Coronary artery (tissue), 2 donors: ENCODE data around the gene CACNA1C.

ENCODE experiments used
- DNase-seq: peaks from one replicate; pipeline ENCODE4 v3.0.0-alpha.2; 2017; ENCODE audit warnings: low spot score
- H3K27ac ChIP-seq, 2 donors: fragments of 200-600 bp; sonication (generic); one replicate each; pipeline ENCODE4 v1.5.1; 2016 to 2019
- H3K4me3 ChIP-seq: fragments of 200-600 bp; sonication (generic); 2 replicates; pipeline ENCODE4 v1.5.1; 2016; ENCODE audit warnings: mild to moderate bottlenecking, moderate library complexity
- TF ChIP-seq, protein P1 (sequence below): fragments of 200-600 bp; sonication (generic); IDR thresholded peaks from one replicate; pipeline ENCODE4 v1.5.1; 2019; ENCODE audit warnings: antibody characterized with exemption

CACNA1C gene

GRCh38 chr12:2693244-2693860 lies 640.6 kb downstream of the CACNA1C start:
- DNase-seq, result no peak
- Histone ChIP-seq H3K4me3 (no peak overlapping the region), H3K27ac (no peak overlapping the region)
- TF ChIP-seq, protein P1, sequence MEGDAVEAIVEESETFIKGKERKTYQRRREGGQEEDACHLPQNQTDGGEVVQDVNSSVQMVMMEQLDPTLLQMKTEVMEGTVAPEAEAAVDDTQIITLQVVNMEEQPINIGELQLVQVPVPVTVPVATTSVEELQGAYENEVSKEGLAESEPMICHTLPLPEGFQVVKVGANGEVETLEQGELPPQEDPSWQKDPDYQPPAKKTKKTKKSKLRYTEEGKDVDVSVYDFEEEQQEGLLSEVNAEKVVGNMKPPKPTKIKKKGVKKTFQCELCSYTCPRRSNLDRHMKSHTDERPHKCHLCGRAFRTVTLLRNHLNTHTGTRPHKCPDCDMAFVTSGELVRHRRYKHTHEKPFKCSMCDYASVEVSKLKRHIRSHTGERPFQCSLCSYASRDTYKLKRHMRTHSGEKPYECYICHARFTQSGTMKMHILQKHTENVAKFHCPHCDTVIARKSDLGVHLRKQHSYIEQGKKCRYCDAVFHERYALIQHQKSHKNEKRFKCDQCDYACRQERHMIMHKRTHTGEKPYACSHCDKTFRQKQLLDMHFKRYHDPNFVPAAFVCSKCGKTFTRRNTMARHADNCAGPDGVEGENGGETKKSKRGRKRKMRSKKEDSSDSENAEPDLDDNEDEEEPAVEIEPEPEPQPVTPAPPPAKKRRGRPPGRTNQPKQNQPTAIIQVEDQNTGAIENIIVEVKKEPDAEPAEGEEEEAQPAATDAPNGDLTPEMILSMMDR, result no peak

GRCh38 chr12:2693980-2694610 lies 641.3 kb downstream of the CACNA1C start:
- no peak for DNase-seq
- no peak overlapping the region for H3K27ac ChIP-seq
- TF ChIP-seq, protein P1, result no peak
- no peak overlapping the region for H3K4me3 ChIP-seq

- H3K27ac ChIP-seq, result no peak overlapping the region
- TF ChIP-seq, protein P1, result no peak
- no peak for DNase-seq
- H3K4me3 ChIP-seq, result no peak overlapping the region
These were observed 643.3 kb downstream of the CACNA1C start for GRCh38 chr12:2696136-2696535.

DNA sequence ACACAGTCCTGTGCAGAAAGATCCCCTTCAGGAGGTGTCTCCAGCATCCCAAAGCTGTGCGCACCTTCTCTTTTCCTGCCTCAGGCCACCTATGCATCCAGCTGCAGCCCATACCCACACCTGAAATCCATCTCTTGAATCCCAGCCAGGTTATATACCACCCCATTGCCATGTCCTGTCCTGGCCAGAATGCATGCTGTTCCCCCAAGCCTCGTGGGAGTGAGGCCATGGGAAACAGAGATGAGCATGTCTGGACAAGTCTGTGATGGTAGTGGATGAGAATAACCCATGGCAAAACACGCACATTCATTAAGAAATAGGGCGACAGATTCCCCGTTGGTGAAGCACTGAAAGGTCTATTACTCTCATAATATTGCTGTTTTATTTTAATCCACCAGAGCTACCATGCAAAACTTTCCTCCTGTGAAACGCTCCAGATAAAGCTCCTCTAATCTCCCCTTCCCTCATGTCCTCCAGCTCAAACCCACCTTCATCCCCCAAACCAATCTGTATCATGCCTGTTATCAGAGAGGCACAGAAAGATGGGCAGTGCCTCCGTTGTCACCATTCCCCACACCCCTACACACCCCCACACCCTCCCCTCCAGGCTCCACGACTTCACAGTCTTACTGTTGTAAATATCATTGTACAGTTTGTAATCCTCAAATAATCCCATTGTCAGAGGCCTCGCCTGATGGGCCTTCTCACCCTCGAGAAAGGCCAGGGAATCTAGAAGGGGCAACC lies 644.4 kb downstream of the CACNA1C start:
- H3K27ac ChIP-seq, result no peak overlapping the region
- H3K4me3 ChIP-seq, result no peak overlapping the region
- TF ChIP-seq, protein P1, result no peak
- DNase-seq, result no peak

- Histone ChIP-seq H3K4me3 (no peak overlapping the region), H3K27ac (no peak overlapping the region)
- TF ChIP-seq, protein P1, result no peak
- DNase-seq, result no peak
These were observed 645.8 kb downstream of the CACNA1C start for GRCh38 chr12:2698566-2698965.

- no peak overlapping the region for H3K27ac ChIP-seq
- TF ChIP-seq, protein P1, result no peak
- H3K4me3 ChIP-seq, result no peak overlapping the region
- DNase-seq, result no peak
These were observed 657.9 kb downstream of the CACNA1C start for GRCh38 chr12:2710701-2711100.

DNA sequence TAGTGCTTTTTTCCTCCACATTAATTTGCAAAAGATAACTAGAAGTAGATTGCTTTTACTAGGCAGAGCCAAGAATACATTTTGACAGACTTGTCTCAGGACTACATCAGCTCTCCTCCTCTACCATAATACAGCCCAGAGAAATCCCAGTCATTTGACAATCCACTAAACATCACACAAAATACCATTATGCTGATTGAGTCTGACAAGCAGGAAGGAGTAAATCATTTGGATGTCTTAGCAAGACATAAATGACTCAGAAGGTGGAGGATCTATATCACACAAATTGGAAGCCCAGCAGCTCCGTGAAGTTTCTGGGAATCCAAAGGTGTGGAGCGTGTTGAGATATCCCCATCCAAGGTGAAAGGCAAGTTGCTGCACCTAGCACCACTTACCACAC lies 666.6 kb downstream of the CACNA1C start:
- Histone ChIP-seq H3K27ac (no peak overlapping the region), H3K4me3 (no peak overlapping the region)
- TF ChIP-seq, protein P1, result no peak
- no peak for DNase-seq
